GM12874 (cell line): ENCODE results near the gene CCNG2.

Experiments used
- TF ChIP-seq, protein P1 (sequence below): IDR thresholded peaks from 2 replicates; pipeline ENCODE4 v1.5.1; 2011; ENCODE audit warnings: low read depth, mild to moderate bottlenecking, control low read depth, low read length, moderate library complexity; ENCODE audit not compliant: insufficient read depth

CCNG2 gene

GRCh38 chr4:77123411-77123810 is 33.6 kb upstream of the CCNG2 start:
- TF ChIP-seq, protein P1, sequence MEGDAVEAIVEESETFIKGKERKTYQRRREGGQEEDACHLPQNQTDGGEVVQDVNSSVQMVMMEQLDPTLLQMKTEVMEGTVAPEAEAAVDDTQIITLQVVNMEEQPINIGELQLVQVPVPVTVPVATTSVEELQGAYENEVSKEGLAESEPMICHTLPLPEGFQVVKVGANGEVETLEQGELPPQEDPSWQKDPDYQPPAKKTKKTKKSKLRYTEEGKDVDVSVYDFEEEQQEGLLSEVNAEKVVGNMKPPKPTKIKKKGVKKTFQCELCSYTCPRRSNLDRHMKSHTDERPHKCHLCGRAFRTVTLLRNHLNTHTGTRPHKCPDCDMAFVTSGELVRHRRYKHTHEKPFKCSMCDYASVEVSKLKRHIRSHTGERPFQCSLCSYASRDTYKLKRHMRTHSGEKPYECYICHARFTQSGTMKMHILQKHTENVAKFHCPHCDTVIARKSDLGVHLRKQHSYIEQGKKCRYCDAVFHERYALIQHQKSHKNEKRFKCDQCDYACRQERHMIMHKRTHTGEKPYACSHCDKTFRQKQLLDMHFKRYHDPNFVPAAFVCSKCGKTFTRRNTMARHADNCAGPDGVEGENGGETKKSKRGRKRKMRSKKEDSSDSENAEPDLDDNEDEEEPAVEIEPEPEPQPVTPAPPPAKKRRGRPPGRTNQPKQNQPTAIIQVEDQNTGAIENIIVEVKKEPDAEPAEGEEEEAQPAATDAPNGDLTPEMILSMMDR, result no peak

- TF ChIP-seq, protein P1, result no peak
Observed at GRCh38 chr4:77124576-77124975, 32.4 kb upstream of the CCNG2 start.

DNA sequence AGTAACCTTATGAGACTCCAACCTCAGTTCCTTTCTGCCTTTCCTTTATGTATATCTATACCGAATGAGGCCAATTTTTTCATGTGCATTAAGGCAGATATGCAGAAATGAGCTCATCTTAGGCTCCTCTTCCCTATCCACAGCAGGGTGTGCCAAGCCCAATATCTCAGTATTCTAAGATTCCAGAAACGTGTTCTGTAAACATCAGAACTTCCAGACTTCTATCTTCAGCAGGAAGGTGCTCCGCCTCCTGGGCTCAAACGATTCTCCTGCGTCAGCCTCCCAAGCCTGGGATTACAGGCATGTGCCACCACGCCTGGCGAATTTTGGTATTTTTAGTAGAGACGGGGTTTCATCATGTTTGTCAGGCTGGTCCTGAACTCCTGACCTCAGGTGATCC is 31.0 kb upstream of the CCNG2 start:
- TF ChIP-seq, protein P1, result no peak

GRCh38 chr4:77126809-77127208 is 30.2 kb upstream of the CCNG2 start:
- TF ChIP-seq, protein P1, result no peak

DNA sequence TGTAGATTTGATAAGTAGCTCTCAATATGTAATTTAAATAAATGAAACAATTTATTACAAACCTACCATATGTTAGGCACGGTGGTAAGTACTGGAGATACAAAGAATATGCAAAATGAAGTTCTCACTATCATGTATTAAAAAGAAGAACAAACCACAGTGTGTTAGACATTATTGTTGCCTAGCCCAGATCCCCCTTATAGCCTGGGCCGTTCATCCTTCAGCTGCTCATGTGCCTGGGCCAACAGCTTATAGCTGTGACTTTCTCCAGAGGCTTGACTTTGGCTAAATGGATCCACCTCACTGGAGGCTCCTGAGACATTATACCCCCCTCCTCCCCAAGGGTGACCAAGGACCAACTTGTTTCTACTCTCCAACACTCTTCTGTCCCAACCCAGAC is 29.8 kb upstream of the CCNG2 start:
- TF ChIP-seq, protein P1, result no peak

DNA sequence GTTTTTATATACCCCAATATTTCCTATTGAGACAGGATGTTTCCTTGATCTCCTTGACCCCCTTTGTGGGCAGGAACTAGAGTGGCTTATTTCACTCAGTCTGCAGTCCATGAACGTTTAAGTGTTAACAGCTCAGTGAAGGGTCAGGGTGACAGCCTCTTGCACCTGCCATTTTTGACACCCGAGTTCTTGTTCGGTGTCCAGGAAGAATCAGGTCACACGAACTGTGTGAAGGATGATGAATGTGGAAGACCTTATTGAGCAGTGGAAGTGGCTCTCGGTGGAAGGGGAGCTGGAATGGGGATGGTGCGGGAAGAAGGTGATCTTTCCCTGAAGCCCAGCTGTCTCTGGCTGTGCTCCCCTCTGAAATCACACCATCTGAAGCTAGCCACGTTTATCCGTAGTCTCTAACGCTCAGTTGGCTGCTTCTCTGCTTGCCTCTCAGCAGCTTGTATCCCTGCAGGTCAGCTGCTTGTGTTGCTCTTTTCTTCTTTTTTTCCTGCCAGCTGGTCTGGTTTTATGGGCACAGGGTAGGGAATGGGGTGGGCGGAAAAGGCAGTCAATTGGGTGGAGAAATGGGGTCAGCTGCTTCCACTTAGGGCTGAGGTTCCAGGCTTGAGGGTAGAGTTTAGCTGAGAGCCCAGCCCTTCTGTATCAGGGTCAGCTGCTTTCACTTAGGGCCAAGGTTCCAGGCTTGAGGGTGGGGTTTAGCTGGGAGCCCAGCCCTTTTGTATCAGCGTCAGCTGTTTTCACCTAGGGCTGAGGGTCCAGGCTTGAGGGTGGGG is 29.0 kb upstream of the CCNG2 start:
- TF ChIP-seq, protein P1, result no peak

GRCh38 chr4:77132652-77133312 is 24.2 kb upstream of the CCNG2 start:
- TF ChIP-seq, protein P1, result no peak
